Eye (tissue), 1 donor: Measurements from ENCODE around the gene EIF3D.

ENCODE experiments used
- DNase-seq: peaks from one replicate; pipeline ENCODE4 v3.0.0-alpha.2; 2015

Gene EIF3D, protein sequence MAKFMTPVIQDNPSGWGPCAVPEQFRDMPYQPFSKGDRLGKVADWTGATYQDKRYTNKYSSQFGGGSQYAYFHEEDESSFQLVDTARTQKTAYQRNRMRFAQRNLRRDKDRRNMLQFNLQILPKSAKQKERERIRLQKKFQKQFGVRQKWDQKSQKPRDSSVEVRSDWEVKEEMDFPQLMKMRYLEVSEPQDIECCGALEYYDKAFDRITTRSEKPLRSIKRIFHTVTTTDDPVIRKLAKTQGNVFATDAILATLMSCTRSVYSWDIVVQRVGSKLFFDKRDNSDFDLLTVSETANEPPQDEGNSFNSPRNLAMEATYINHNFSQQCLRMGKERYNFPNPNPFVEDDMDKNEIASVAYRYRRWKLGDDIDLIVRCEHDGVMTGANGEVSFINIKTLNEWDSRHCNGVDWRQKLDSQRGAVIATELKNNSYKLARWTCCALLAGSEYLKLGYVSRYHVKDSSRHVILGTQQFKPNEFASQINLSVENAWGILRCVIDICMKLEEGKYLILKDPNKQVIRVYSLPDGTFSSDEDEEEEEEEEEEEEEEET

DNA sequence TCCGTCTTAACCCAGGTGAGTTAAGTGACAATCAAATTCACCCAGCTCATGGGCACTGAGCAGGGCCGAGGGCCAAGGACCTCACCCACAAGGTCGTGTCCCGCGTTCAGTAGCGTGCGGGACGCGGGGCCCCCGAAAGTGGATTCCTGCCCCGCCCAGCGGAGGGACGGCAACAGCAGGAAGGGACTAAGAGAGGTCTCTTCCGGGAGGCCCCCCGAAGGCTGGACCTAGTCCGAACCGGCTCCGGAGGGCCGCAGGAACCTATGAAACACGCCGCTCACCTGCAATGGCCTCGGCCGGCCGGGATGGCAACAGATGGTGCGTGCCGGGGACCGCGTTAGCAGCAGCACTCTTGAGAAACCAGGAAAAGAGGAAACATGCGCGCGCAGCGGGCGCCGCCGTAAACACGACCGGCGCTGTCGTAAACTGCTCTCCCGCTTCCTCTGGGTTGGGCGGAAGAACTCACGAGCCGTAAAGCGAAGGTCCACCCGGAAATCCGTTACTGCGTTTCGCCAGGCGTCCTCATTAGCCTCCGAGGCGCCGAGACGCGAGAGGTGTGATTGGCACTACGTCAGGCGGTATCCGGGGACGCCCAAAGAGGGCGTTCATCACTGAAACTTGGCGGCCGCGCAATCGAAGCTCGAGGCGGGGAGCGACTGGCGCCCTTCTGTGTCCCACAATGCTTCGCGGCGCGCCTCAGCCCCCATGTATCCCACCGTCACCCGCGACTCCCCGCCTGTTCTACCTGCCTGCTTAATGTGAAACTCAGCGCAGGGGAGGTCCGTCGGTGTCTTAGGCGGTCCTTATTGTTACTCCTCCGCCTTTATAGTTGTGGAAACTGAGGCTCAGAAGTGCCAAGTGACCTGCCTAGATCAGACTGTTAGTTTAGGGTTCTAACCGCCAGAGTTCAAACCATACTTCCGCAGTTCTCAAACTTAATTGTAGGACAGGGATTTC, at the start of gene EIF3D:
Gene EIF3D, minus strand, starts transcription at position 372 of the 957 bp plus-strand sequence. CDS start 3,045 bp downstream, outside the sequence.
- peak; percentile 99 for DNase-seq

DNA sequence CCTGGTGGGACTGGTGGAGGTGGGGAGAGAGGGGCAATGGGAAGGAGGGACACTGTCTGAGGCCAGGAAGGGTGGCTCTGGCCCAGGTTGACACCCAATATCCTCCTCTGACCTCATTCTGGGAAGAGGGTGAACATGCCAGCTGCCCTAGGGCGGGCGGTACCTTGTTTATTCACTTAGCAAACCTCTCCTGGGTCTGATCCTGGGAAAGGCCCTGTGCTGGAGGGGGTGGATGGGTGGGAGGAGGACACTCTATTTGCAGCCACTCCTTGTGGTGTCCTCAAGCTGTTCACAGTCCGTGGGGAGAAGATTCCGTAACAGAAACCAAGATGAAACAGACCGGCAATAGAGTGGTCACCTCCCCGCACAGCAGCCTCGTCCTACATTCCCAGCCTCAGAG, 49.7 kb upstream of the EIF3D start:
- DNase-seq: no peak

DNA sequence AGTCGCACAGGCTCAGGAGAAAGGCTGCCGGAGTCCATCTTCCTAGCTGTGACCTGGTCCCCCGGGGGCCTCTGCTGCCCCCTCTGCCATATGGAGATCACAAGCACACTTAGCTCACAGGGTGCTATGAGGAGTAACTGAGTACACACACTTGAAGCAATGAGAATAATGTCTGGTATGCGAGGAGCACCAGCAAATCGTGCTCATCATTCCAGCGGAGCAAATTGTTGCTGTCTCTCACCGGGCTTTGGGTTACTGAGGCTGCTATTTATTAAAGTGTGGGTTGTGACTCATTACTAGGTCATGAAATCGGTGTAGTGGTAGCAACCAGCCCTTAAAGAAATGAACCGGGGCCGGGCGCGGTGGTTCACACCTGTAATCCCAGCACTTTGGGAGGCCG, 48.1 kb upstream of the EIF3D start:
- DNase-seq: no peak

DNA sequence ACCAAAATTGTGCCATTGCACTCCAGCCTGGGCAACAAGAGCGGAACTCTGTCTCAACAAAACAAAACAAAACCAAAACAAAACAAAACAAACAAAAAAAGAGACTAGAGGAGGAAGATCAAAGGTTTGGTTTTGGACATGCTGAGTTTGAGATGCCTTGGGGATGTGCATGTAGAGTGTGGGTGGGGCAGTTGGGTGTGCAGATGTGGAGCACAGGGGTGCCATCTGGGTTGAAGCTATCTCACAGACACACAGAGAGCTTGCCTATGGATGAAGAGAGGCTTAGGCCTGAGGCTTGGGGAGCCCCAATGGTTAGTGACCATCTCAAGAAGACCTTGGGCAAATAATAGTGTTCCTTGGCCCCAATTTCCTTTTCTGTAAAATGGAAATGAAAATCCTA, 45.8 kb upstream of the EIF3D start:
- DNase-seq: no peak

DNA sequence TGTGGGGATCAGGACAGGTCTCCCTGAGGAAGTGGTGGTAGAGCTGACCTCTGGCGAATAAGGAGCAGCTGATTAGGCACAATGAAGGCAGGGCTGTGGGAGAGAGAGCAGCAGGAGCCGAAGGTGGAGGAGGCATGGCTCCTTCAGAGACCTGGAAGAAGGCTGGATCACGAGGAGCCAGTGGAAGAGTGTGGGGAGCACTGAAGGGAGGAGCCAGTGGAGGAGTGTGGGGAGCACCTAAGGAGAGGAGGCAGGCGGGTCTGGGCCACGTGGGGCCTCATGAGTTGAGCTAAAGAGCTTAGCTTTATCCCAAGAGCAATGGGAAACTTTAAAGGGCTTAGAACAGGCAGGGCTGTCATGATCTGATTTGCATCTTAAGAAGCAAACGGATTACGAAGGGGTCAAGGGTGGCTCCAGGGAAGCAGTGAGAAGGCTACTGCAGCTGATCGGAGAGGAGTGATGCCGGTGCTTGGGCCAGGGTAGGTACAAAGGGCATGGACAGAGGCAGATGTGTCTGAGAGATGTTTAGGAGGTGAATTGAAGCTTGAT, 44.9 kb upstream of the EIF3D start:
- DNase-seq: peak; percentile 54

DNA sequence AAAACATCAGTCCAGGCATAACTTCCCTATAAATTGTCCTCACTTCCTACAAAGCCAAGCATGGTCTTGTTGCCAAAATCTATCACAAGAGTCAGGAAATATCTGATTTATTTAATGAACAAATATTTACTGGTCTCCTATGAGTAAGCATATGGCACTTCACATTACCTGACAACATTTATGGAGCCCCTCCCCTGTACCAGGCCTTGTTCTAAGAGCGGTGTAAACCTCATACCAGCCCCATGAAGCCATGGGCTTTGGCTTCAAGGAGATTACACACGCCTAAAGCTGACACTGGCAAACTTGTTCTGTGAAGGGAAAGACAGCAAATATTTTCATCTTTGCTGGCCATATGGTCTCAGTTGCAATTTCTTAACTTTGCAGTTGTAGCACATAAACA, 43.0 kb upstream of the EIF3D start:
- DNase-seq: no peak

DNA sequence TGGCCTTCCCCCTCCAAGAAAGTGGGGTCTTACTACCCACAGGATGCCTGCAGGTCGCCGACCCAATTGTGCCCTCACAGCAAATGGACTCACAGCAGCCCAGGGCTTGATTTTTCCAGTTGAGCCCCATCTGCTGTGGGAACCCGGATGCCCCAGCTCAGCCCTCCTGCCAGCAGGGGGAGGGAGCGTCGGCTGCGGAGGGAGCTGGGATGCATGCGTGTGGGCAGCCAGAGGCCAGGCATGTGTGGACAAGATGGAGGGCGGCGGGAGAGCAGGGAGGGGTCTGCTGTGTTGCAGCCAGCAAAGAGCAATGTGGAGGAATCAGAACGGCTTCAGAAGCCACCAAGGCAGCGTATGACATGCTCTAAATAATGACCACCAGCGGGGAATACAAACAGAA, 41.0 kb upstream of the EIF3D start:
- DNase-seq: peak; percentile 55

DNA sequence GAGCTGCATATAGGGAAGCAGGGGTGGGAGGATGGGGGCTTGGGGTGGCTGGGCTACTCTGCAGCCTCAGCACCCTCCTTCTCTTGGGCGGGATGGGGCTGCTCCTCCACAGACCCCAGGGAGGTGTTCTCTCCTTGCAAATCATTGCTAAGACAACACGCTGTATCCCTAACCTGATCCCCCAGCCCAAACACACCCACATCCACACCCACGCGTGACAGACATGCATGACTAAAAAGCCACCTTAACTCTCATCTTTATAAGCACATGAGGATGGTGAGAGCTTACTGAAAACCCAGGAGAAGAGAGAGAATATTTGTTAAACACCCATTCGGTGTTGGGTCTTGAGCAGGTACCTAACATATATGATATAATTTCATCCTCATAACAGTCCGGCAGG, 39.9 kb upstream of the EIF3D start:
- DNase-seq: no peak

DNA sequence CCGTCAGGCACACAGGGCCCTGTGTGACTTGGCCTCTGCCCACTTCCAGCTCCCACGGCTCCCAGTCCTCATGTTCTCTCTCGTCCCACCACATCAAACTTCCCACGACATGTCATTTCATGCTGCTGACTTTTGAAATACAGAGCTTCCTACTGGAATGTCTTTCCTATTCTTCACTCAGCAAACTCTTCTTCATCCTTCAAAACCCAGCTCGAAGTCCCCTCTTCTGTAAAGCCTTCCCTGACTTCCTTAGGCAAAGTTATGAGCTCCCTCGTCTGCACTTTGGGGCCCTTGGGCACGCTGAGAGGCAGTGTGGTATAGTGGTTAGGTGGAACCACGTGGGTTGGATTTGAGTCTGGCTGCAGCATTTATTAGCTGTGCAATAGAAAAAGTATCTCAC, 37.8 kb upstream of the EIF3D start:
- no peak for DNase-seq

DNA sequence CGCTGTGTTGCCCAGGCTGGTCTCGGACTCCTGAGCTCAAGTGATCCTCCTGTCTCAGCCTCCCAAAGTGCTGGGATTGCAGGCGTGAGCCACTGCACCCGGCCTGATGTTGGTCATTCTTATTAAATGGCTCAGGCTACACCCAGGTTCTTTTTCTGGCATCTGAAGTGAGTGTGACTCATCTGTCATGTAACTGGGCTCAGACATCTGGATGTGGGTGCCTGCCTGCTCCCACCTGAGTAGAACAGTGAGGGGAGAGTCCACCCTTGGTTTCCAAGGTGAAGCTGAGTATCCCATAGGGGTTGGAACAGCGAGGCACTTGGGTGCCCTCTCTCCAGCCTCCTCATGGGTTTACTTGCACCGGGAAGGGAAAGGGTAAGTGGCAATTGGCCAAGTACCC, 36.7 kb upstream of the EIF3D start:
- DNase-seq: no peak

DNA sequence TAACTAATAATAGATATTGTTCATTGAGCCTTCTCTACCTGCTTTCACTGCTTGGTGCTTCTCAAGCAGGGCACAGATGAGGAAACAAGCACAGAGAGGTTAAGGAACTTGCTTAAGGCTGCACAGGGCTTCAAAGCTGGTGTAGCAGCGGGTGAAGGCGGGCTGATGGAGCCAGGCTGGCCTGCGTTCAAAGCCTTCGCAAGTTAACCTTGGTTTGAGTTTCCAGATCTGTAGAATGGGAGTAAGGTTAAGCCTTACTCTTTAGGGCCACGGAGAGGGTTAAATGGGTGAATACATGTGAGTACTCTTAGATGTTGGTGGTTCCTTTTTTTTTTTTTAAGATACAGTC, 36.2 kb upstream of the EIF3D start:
- no peak for DNase-seq

DNA sequence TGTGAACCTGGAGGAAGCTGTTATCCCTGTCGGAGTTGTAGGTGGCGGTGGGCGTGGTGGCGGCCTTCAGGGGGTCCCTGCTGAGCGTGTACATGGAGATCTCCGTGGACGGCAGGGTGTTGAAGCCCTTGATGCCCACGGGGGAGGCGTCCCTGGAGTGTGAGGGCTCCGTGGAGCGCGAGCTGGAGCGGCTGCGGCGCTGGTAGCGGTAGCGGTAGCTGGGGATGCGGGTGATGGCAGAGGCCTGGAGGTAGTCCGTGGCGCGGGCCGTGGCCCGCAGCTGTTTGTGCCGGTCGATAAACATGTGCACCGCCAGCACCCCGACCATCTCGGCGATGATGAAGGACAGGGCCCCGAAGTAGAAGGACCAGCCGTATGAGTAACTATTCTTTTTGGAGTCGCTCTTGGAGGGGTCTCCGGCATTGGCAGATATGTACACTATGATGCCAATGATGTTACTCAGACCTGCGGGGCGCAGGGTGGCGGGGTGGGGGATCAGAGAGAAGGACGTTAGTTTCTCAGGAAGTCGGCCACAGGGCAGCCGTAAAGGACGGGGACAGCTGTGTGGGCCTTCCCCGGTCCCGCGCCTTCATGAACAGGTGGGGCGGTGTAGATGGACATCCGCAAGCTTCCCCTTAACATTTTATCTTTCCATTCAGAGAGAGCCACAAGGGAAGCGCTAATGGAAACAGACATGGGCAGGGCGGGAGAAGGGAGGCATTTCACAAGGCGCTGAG, 35.6 kb upstream of the EIF3D start:
- peak; percentile 8 for DNase-seq

DNA sequence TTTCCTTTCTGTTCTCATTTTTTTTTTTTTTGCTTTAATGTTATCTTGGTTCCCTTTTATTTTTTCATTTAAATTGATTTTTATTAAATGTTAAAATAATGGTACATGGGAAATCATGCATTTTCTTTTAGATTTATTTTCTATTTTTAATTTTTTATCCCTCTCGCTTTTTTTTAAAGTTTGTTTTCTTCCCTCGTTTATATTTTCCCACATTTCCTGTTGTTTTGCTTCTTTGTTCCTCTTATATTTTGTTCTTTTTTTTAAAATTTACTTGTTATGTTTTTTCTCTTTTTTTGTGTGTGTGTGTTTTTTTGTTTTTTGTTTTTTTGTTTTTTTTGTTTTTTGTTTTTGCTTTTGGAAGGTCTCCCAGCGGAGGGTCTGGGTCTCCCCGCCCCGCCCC, 34.9 kb upstream of the EIF3D start:
- DNase-seq: no peak

DNA sequence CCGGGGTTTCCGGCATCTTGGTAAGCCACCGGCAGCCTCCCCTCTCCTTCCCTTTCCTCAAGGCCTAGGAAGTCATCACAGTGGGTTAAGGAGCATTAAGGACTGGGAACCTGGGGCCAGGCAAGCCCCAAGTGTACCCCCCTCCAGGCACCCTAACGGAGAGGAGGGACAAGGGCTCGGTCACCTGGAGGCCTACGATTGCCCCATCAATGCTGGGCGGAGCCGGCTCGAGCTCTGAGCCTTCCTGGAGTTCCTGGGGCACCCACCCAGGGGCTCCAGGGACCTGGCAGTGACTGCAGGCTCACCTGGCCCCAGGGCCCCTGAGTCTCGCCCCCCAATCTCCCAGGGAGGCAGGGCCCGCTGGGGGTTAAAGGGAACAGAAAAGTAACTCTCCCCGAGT, 34.5 kb upstream of the EIF3D start:
- no peak for DNase-seq

DNA sequence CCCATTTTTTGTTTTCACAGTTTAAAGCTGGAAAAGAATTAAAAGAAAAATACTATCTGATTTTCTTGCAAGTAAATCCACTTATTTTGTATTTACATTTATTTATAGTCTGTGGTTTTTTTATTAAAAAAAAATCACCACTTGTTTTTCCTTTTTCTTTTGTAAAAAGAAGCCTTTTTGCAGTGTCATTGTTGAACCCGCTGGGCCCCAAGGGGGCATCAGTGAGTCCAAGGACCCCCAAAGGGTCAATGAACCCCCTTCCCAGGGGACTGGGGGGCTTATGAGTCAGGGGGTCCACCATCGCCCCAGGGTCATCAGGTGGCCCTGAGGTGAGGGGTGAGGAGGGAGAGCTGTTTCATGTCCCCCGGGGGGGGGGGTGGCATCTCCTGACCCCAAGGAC, 34.0 kb upstream of the EIF3D start:
- no peak for DNase-seq

DNA sequence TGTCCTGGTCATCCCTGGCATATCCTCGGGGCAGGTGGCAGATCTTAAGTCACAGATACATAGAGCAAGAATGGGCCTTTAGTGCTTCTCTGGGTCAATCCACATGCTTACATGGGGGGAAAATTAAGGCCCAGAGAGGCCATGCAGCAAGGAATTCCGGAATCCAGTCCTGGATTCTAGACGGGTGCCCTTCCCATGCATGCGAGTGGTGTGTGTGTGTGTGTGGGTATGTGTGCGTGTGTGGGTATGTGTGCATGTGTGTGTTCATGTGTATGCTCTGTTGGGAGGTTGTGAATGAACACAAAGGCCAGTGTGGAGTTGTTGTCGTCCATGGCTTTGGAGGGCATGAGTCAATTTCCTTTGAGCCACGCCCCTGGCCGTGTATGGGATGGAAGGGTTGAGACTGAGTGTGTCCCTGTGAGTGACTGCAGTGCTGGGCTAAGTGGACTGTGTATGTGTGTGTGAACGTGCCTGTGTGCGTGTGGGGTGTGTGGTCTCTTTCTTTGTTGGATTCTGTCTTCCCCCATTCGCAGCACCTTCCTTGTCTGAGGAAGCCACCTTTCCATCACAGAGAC, 33.4 kb upstream of the EIF3D start:
- no peak for DNase-seq

DNA sequence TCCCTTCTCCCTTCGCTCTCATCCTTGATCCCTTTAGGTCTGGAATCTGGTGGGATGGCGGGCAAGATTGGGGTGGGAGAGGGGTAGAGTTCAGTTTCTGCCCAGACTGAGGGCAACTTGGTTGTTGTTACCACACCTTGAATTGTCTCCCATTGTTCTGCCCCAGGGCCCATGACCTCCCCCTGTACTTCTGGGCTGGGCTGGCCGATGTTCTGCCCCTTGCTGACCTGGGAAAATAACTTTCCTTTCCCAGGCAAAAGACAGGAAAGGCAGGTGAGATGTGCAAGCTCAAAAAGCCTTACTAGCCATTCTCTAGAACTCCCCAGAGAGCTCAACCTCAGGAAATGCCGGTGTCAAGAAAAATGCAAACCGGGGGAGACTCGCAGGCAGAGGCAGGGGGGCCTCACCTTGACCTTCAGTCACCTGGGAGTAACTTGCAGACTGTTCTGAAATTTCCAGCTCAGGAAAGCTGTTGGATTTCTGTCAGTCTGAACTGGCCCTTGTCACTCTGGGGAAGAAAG, 32.4 kb upstream of the EIF3D start:
- DNase-seq: no peak

DNA sequence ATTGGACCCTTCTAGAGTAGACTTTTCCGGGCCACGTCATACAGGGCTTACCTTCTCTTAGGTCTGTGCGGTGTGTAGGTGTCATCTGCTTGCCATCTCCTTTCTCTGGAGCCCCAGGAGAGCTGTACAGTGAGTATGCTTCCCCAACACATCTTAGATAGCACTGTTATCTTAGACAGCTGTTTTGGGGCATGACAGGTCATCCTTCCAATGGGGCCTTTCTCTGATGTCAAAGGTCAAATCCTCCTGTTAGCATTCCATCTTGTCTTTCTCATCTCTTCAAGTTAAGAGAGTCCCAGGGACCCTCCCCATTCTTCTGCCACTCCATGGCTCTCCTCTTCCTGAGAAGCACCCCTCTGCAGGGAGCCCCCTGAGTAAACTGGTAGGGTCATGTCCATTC, 31.0 kb upstream of the EIF3D start:
- DNase-seq: no peak

DNA sequence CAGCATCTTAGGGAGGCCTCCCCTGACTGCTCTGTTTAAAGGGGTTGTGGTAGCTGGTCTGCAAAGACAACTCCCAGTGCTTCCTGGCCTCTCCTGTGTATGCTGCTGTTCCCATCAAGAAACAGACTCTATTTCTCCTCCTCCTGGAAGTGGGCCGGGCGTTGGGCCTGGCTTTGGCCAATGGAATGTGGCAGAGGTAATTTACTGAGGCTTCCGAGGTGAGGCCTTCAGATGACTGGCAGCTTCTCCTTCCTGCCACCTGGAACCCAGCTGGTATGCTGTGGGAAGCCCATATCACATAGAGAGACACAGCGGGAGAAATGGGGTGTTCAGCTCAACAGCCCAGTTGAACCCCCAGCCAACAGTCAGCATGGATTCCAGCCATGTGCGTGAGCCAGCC, 25.1 kb upstream of the EIF3D start:
- DNase-seq: no peak

DNA sequence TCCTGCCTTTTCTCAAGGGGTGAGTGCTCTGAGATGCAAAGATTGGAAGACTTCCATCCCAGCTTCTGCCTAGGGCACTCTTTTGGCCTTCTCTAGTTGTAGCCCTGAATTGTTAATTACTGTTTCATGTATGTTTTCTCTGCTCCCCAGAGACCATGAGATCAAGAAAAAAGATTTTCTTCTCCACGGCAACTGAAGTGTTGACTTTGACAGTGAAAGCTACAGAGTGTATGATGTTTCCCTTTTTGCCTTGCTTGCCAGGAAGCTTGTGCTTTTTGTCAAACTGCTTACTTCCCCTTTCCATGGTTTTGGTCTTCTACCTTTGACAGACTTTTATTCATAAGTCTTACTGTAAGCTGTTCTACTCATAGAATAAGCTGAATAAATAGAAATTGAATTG, 23.3 kb upstream of the EIF3D start:
- no peak for DNase-seq

DNA sequence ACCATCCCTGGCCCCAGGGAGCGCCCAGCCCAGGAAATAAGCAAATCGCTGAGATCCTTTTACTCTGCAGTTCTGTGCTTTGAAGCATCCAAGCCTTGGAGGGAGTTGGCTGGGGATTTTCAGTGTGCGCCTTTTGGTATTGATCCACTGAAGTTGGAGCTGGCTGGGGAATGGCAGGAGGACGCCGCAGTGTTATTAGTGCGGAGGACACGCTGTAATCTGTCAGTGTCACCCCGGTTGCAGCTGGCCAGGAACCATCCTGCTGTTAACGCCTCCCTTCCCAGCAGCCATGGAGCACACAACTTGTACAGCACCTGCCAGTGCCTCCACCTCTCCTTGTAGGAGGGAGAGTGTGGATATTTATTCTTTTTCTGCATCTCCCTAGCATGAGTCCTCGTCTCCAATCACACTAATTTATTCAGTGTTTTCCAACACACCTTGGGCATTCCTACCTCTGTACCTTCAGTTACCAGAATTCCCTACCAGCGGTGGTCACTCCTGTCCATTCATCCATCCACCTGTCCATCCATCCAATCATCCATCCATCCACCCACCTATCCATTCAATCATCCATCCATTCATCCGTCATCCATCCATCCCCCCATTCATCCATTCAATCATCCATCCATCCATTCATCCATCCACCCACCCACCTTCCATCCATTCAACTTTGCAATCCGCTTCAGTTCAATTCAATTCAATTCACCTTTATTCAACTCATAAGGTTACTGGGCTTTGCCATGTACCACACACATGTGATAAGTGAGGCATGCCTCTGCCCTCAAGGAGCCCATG, 21.9 kb upstream of the EIF3D start:
- DNase-seq: no peak
